Tongue (tissue), 2 donors: ENCODE measurements around the gene GALNT12. TPM values are rescaled to one million over a fixed set of nuclear protein-coding genes. Genes with fewer than 3 reads are reported as not detected.
A peak's percentile ranks its signal among the peaks of the same experiment; 100 is the strongest.

Experiments used
- DNase-seq: peaks from one replicate; pipeline ENCODE4 v3.0.0-alpha.2; 2015
- total RNA-seq: library from RNA; depleted of rRNA; stranded (reverse); fragments of >200 nt; gene quantifications from one replicate; pipeline ENCODE4 v1.2.3, GENCODE V29; 2014

GALNT12 gene
- total RNA-seq, 1 donor from 2014 or later = 6.2 TPM

GRCh38 chr9:98832768-98833089, 25.3 kb downstream of the GALNT12 start:
- DNase-seq = no peak

- DNase-seq = no peak
These were observed 25.9 kb downstream of the GALNT12 start for GRCh38 chr9:98833090-98833956.

GRCh38 chr9:98834386-98834785, 26.9 kb downstream of the GALNT12 start:
- no peak for DNase-seq

GRCh38 chr9:98836206-98836605, 28.7 kb downstream of the GALNT12 start:
- DNase-seq = no peak

DNA sequence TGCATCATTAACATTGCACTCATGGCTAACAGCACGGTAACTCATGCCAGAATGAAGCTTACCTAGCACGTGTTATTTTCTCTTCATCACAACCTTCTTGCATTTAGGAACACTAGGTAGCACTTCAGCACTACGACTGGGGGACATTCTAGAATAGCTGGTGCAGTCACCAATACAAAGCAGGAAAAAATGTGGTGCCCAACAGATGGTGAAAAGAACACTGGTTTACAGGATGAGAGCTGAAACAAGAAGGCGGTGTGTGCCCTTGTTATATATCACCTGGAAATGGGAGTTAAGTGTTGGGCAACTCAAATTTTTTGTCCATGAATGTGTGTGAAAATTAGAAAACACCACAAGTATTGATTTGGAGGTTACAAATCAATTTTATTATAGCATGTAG, 30.0 kb downstream of the GALNT12 start:
- no peak for DNase-seq

- no peak for DNase-seq
These were observed 30.8 kb downstream of the GALNT12 start for GRCh38 chr9:98838155-98838867.

GRCh38 chr9:98838868-98839565, 31.5 kb downstream of the GALNT12 start:
- no peak for DNase-seq

- no peak for DNase-seq
These were observed 32.3 kb downstream of the GALNT12 start for GRCh38 chr9:98839724-98840123.

DNA sequence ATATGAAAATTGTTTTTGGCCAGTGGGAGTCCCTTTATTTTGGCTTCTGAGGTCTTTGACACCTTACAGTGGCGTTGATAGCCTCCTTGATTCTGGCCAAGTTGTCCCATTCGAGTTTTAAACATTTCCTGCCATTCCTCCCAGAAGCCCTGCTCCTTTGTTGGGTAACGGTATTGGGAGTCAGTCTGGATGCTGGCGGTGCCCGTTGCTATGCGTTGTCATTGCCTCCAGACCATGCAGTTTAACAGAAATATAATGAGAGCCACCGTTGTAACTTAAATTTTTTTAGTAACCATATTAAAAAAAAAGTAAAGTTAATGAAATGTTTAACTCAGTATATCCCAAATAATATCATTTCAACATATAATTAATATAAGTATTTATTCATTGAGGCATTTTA, 35.0 kb downstream of the GALNT12 start:
- DNase-seq = no peak

DNA sequence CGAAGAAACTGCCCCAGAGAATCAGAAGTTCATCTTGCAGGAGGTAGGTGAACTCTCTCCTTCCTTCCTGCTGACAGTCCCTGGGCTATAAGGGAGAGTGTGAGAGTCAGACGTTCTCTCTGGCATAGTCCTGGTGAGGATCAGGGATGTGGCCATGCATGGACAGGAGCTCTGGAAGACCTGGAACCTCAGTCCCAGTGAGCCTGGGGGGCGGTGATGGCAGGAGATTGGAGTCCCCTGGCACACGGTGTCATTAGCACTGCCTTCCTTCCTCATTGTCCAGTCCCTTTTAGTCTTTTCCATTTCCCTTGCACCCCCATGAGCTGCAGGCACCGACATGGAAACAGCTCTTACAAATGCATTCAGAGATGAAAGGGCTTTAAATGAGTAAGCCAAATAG, 38.6 kb downstream of the GALNT12 start:
- DNase-seq = no peak

GRCh38 chr9:98846879-98847278, 39.4 kb downstream of the GALNT12 start:
- DNase-seq = no peak

GRCh38 chr9:98848450-98849149, 41.1 kb downstream of the GALNT12 start:
- DNase-seq = peak; percentile 95

DNA sequence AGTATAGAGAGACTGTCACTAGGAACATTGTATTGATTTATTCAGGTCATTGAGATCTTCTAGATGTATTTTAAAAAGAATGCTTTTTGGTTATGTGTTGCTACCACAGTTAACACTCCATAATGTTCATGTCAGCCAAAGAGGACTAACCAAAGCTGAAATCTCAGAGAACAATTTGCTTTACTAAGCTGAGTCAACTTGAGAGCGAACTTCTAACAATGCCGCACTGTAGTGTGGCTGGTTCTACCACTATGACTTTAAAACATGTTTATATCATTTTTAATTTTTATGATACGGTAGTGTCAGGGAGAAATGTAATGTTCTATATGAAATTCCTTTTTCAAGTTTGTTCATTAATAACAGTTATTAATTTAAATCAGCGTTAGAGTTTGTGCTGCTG, 42.1 kb downstream of the GALNT12 start:
- DNase-seq = no peak

DNA sequence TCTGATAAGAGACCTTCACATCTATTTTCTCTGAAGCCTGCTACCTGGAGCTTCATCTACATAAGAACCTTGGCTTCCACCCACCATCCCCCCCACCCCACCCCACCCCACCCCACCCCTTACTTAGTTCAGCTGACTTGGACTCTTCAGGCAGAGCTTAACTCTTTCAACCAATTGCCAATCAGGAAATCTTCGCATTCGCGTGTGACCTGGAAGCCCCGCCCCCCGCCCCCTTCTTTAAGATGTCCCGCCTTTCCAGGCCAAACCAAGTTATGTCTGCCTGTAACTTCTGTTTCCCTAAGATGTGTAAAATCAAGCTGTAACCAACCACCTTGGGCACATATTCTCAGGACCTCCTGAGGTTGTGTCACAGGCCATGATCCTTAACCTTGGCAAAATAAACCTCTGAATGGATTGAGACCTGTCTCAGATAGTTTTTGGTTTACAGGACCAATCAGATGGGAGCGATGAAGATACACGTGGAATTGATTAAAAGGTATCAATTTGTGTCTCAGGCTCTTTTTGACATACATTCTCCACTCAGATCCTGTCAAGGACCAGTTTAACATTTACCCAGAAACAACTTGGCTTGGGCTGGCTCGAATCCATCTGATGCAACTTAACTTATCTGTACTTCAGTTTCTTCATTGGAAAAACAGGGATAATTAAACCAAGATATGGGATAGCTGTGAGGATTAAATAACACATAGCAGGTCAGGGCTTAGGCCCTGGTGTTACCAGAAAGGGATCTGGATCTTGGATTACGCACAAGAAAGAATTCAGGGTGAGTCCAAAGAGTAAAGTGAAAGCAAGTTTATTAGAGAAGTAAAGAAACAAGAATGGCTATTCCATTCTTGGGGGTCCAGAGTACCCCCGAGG, 43.6 kb downstream of the GALNT12 start:
- no peak for DNase-seq

GRCh38 chr9:98851730-98852459, 44.4 kb downstream of the GALNT12 start:
- no peak for DNase-seq

DNA sequence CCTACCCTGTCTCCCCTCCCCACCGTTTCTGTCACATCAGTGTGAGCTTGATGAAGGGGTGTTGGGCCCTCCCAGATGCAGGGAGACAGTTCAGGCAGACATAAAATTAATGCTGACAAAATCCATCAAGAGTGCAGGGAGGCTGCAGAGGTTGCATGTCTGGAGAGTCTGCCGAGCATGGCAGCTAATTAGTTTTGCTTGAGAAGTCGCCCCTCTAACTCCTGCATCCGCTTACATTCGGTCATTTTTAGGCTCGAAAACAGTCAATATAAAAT, 44.9 kb downstream of the GALNT12 start:
- no peak for DNase-seq

GRCh38 chr9:98852961-98853360, 45.5 kb downstream of the GALNT12 start:
- DNase-seq = no peak

- DNase-seq = no peak
These were observed 46.8 kb downstream of the GALNT12 start for GRCh38 chr9:98854266-98854665.

DNA sequence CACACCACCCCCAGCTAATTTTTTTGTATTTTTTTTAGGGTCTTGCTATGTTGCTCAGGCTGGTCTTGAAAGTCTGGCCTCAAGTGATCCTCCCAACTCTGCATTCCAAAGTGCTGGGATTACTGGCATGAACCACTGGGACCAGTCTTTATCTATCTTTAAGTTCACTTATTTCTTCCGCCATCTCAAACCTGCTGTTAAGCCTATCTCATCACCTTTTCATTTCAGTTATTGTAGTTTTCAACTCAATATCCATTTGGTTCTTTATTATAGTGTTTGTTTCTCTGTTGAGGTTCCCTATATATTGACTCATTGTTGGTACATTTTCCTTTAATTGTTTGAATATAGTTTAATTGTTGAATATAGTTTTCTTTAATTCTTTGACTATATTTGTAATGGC, 48.1 kb downstream of the GALNT12 start:
- no peak for DNase-seq

- DNase-seq = no peak
These were observed 49.5 kb downstream of the GALNT12 start for GRCh38 chr9:98856982-98857381.

DNA sequence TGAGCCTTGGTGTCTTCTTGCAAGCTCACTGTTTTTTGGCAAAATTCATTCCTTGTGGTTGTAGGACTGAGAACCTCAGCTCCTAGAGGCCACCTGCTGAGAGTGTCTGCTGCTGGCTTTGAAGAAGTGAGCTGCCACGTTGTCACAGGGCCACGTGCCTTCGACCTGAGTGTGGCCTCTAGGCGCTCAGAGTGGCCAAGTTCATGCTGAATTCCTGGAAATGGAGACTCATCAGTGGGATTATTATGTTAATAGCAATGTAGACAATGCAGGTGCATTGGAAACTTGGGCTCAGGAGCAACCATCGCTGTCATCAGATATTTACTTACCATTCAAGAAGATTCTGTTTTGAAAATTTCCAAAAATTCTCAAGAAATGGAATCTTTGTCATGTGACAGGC, 52.5 kb downstream of the GALNT12 start:
- DNase-seq = no peak
